ENCODE measurements around the gene FBXO7. TPM values are rescaled to one million over a fixed set of nuclear protein-coding genes. Genes with fewer than 3 reads are reported as not detected.

FBXO7 gene
- total RNA-seq, 1 experiment from 2014 or later, result 47.8 TPM

- no peak overlapping the region for H4K5ac ChIP-seq (ENCODE audit: insufficient read length, low read depth, low read length)
- H4K8ac ChIP-seq (replicated peaks; ENCODE audit: insufficient read length, low read depth, low read length), result no peak overlapping the region
- H2BK5ac ChIP-seq (ENCODE audit: insufficient read length, low read length), result no peak overlapping the region
- H3K56ac ChIP-seq (ENCODE audit: insufficient read length, low read depth, low read length), result no peak overlapping the region
- H3K27ac ChIP-seq (ENCODE audit: insufficient read length, low read depth, low read length), result no peak overlapping the region
- no peak overlapping the region for H2BK15ac ChIP-seq (ENCODE audit: low read depth, low read length)
- no peak overlapping the region for H3K9ac ChIP-seq (ENCODE audit: extremely low read depth, insufficient read length, low read length)
- no peaks in the 10 kb centered on the region for H3K9me3 ChIP-seq (ENCODE audit: control insufficient read depth, low read depth, low read length)
- no peak overlapping the region for H3K4me2 ChIP-seq (ENCODE audit: insufficient read depth, insufficient read length, low read length)
- WGBS (ENCODE audit: extremely low coverage, insufficient read length, low lambda C conversion rate), result no CpG with 5 or more reads among the region's 10 CpGs
- H2BK20ac ChIP-seq (ENCODE audit: low read depth, low read length, poor library complexity, severe bottlenecking), result no peak overlapping the region
- H2BK120ac ChIP-seq (ENCODE audit: low read depth, low read length, poor library complexity, severe bottlenecking), result no peak overlapping the region
- H2AK5ac ChIP-seq (ENCODE audit: insufficient read length, low read length), result no peak overlapping the region
- Mint-ChIP-seq H3K4me3 (no peak overlapping the region), H3K27ac (no peak overlapping the region), H3K9me3 (no peaks in the 10 kb centered on the region), H3K36me3 (ENCODE audit: insufficient read depth in 1 of 3, low read depth in 3 of 3) (peaks cover 0 to 12% (median 8%) of the 10 kb centered on the region in 3 experiments; a peak in 5 of 7 replicates), H3K4me1 (peaks cover 9 to 10% of the 10 kb centered on the region in 2 experiments), H3K27me3 (ENCODE audit: low read depth) (peaks cover 3% of the 10 kb centered on the region)
- no peak overlapping the region for H2AFZ ChIP-seq (ENCODE audit: low read length)
- no peak overlapping the region; the same call in 1 of the 2 replicates for H3K4ac ChIP-seq (ENCODE audit: low read depth, low read length)
- no peaks in the 10 kb centered on the region for H3K79me1 ChIP-seq (ENCODE audit: insufficient read depth, low read depth, low read length, poor library complexity, severe bottlenecking)
- H3K23me2 ChIP-seq (ENCODE audit: insufficient read length, low read depth, low read length, poor library complexity, severe bottlenecking), result peaks cover 3% of the 10 kb centered on the region
- no peak overlapping the region for H3K18ac ChIP-seq (ENCODE audit: insufficient read length, low read depth, low read length)
- H4K91ac ChIP-seq (ENCODE audit: insufficient read length, low read depth, low read length), result no peak overlapping the region
- H3T11ph ChIP-seq (ENCODE audit: low read length), result no peak overlapping the region
- H3K79me2 ChIP-seq (ENCODE audit: insufficient read depth, low read length), result no peaks in the 10 kb centered on the region
- H2BK12ac ChIP-seq (ENCODE audit: insufficient read length, low read depth, low read length), result no peak overlapping the region
- no peaks in the 10 kb centered on the region for H3K4me1 ChIP-seq (ENCODE audit: insufficient read depth, low read length)
- no peak for TF ChIP-seq CTCF (conservative IDR thresholded peaks at IDR 0.05)
- no peaks in the 10 kb centered on the region for H4K20me1 ChIP-seq (ENCODE audit: control insufficient read depth, insufficient read depth, insufficient read length)
- DNase-seq, result no peak
- no peaks in the 10 kb centered on the region for H3K27me3 ChIP-seq (ENCODE audit: insufficient read depth, low read length)
- no peak overlapping the region; the same call in 1 of the 2 replicates for H3K14ac ChIP-seq (ENCODE audit: insufficient read depth, low read length)
- H3K23ac ChIP-seq (ENCODE audit: insufficient read length, low read depth, low read length), result no peak overlapping the region
Measured at GRCh38 chr22:32532820-32533128, 58.2 kb downstream of the FBXO7 start.

All from H9 (cell line).